Right ventricle myocardium superior (tissue), 1 donor: Measurements from ENCODE around the gene KMT5C. TPM values are rescaled to one million over a fixed set of nuclear protein-coding genes. Genes with fewer than 3 reads are reported as not detected.
A peak's percentile ranks its signal among the peaks of the same experiment; 100 is the strongest.

ENCODE experiments used
- ATAC-seq: fragments of 200-7000 bp; cut with Tn5 transposase; one replicate; pipeline ENCODE4 v1.9.1; 2020; ENCODE audit warnings: mild to moderate bottlenecking; ENCODE audit not compliant: poor library complexity
- DNase-seq: peaks from one replicate; pipeline ENCODE4 v3.0.0-alpha.2; 2020
- intact Hi-C: fragments of 100-400 bp; cut with DNase I; formaldehyde crosslinking; loops from one replicate; pipeline ENCODE4 v1.11.2; 2022
- total RNA-seq: library from RNA; stranded (reverse); fragmentation: NEBNext Ultra II Directional; extraction: Animal tissue kit (Norgen Biotek cat#: 25700); gene quantifications from one replicate; pipeline ENCODE4 v1.2.1, GENCODE V29; 2021
- donor health status: DM: no; HTN: yes; CAD: no; lungs with severe emphysema.

The KMT5C gene
- total RNA-seq, 1 donor from 2014 or later: 6.6 TPM

DNA sequence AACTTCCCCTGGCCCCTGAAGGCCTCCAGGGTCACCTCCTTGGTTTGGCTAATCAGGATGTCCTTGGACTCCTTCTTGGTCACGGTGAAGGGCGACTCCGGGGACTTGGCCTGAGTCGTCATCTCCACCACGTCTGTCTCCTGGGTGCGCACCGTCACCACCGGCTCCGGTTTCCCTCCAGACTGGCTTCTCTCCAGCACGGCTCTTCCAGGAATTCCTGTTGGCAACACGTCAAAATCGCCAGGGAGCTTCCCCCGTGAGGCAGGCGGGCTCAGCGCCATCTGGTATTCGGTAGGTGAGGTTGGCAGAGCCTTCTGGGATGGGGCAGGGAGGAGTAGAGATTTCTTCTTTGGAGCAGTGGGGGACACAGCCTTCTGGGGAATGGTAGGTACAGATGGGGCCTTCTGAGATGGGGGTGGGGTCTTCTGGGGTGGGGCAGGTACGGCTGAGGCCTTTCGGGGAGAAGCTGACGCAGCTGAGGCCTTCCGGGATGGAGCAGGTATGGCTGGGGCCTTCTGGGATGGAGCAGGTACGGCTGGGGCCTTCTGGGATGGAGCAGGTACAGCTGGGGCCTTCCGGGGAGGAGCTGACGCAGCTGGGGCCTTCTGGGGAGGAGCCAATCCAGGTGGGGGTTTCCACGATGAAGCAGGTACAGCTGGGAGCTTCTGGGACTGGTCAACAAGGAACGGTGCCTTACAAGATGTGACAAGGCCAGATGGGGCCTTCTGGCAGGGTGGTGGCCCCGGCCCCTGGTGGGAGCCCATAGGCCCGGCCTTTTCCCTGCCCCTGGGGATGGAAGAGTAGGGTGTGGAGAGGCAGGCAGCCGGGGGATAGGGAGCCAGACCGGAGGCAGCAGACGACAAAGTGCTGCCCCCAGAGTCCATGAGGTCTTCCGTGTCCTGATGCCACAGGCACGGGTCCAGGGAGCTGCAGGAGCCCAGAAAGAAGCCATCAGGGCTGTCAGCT is 19.6 kb downstream of the KMT5C start:
- intact Hi-C loops: no loop called here
- no peak for DNase-seq
- ATAC-seq: no peak

DNA sequence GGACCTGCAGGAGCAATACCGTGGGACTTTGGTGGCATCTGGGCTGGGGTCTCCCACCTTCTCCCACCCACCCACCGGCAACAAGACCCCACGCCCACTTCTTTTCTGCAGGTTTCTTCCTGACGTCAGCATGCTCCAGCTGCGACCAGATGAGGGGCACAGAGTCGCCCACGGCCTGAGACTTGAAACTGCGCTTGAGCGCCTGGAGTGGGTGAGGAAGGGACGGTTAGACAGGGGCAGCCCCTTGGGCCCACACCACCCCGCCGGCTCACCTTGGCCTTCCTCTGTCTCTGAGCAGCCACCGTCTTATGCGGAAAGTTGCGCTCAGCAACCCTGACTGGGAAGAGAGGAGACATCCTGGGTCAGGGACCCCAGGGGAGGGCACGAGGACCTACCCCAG is 21.2 kb downstream of the KMT5C start:
- ATAC-seq (no peak), DNase-seq (no peak)
- intact Hi-C loops: no loop called here

DNA sequence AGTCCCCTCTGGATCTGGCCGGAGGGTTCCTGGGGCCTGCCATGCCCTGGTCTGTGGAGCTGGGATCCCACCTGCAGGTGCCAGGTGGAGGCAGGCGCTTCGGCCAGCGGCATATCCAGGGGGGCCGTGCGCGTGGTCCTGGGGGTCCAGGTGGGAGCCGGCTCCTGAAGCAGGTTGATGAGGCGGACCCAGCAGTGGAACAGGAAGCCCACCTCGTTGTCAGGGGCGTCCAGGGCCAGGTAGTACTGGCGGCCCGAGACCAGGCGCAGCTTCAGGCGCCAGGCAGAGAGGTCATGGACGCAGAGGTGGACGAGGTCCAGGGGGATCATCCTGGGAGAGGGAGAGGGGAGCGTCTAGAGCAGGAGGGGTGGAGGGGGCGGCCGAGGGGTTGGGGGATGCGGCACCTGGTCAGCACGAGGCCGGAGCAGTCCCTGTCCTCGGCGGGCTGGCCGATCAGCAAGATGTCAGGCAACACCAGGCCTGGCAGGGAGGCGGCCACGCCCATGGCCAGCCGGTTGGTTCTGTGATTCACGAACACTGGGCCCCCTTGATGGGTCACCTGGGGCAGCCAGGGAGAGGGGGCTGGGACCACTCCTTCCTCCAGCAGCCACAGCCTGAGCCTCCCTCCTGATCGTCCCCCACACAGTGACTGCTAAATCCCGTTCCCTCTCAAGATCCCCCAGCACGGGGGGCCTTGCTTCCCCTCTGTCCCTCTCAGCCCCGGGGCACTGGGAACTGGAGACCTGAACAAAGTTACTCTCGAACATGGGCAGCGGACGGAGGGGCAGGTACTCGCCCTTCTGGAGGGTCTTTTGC is 22.7 kb downstream of the KMT5C start:
- ATAC-seq (no peak), DNase-seq (no peak)
- intact Hi-C loops: no loop called here

DNA sequence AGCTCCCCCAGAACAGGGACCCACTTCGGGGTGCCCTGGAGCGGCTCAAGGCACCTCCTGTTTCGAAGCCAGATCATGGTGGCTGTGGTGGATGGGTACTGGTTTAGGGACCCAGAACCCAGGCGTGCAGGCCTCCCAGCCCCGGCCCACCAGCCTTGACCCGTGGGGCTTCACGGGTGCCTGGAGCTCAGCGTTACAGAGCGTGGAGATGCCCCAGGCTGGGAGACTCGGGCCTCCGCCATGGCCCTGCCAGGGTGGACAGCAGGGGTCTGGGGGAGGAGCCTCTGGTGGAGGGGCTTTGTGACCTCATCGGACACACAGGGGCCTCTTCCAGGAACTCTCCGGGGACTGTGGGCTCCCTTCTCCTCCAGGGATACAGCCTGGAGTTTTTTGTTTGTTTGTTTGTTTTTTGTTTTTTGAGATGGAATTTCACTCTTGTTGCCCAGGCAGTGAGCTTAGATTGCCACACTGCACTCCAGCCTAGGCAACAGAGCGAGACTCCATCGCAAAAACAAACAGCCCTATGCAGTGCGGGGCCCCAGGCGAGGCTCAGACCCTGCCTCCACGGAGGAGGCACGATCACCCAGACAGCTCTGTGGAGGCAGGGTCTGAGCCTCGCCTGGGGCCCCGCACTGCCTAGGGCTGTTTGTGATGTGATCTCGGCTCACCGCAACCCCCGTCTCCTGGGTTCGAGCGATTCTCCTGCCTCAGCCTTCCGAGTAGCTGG is 23.5 kb downstream of the KMT5C start, which contains the start of gene GARIN5B:
Gene GARIN5B (minus strand): TSS at position 271 of the 727 bp plus-strand sequence. CDS start 194 bp downstream, at position 77.
- intact Hi-C loops: no loop called here
- no peak for DNase-seq

DNA sequence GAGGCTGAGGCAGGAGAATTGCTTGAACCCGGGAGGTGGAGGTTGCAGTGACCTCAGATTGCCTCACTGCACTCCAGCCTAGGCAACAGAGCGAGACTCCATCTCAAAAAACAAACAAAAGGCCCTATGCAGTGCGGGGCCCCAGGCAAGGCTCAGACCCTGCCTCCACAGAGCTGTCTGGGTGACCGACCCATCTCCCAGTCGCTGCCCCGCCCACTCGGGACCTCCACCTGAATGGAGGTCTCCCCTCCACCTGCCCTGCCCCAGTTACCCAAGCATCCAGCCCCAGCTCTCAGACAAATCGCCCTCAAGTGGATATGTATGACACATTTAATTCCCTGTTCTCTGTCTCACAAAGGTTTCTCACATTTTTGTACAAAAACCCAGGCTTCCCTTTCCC is 25.6 kb downstream of the KMT5C start:
- DNase-seq (no peak), ATAC-seq (no peak)
- intact Hi-C loops: no loop called here

More for the DNA sequence above, 23.5 kb downstream of the KMT5C start, which contains the start of gene GARIN5B:
- no peak for ATAC-seq

DNA sequence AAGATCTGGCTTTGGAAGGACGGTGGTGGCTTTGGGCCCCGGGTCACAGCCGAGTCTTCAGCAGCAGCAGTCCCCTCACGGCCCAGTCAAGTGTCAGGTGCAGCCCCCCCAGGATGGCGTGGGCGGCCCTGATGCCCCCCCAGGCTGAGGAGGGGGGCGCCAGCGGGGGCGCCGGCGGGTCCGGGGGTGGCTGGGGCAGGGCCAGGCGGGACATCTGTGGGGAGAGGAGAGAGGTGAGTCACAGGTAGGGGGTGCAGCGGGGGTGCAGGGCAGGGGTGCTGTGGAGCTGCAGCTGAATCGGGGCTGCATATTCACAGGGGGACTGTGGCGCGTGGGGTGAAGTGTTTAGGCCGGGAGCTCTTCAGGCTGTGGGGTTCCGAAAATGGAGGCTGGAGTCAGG is 26.3 kb downstream of the KMT5C start:
- intact Hi-C loops: no loop called here
- ATAC-seq (no peak), DNase-seq (no peak)

DNA sequence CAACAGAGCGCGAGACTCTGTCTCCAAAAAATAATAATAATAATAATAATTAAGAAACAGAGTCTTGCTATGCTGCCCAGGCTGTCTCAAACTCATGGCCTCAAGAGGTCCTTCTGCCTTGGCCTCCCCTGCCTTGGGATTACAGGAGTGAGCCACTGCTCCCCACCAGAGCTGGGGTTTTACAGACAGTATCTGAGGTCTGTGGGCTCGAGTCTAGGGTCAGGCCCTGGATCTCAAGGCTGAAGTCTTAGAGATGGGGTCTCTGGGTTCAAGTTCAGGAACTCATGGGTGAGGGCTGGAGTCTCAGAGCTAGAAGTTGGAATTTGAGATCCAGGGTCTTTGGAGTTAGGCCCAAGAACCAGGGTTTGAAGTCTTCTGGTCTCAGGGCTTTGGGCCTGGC is 27.1 kb downstream of the KMT5C start:
- intact Hi-C loops: no loop called here
- no peak for ATAC-seq
- DNase-seq: no peak

DNA sequence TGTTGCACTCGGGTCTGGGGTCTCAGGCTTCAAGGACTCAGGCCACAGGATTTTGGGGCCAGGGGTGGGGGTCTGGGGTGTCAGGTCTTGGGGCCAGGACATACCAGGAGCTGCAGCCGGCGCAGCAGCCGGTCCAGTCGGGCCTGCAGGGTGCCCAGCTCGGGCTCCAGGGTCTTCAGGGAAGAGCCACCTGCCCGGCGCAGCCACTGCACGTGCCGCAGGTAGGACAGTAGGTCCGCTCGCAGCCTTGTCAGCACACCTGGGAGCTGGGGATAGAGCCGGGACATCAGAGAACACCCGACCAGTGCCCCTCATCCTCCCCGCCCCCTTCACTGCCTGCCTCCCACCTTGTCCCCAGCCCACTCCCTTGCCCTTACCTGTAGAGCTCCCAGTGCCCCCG is 28.4 kb downstream of the KMT5C start:
- DNase-seq (no peak), ATAC-seq (no peak)
- intact Hi-C loops: no loop called here

DNA sequence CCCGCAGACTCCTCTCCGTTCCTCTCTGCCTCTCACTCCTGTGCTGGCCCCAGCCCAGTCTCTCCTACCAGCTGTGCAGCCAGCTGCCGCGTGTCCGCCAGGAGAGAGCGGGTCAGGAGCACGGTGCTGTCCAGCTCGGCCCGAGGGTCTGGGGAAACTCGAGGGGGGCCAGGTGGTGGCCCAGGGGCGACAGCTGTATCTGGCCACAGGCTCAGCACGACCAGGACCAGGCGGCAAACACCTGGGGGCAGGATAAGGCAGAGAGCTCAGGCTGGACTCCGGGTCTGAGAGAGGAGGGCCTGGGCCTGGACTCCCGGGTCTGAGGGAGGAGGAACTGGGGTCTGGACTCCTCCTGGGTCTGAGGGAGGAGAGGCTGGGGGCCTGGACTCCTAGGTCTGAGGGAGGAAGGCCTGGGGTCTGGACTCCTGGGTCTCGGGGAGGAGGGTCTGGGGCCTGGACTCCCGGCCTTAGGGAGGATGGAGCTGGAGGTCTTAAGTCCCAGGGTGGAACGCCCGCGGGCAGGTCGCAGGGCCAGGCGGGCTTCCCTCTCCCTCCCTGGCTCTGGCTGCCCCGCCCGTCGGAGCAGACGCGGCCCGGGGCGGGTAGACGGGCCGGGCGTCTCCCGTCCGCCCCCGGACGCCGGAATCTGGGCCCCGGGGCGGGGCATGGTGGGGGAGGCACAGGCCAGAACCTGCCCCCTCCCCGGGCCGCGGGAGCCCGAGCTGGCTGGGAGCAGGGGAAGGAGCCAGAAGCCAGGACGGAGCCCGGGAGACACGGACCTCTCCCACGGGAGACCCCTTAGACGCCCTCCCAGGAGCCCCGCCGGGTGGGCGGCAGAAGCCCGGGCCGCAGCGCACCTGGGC is 29.3 kb downstream of the KMT5C start:
- intact Hi-C loops: no loop called here
- DNase-seq (no peak), ATAC-seq (peak; percentile 34)

DNA sequence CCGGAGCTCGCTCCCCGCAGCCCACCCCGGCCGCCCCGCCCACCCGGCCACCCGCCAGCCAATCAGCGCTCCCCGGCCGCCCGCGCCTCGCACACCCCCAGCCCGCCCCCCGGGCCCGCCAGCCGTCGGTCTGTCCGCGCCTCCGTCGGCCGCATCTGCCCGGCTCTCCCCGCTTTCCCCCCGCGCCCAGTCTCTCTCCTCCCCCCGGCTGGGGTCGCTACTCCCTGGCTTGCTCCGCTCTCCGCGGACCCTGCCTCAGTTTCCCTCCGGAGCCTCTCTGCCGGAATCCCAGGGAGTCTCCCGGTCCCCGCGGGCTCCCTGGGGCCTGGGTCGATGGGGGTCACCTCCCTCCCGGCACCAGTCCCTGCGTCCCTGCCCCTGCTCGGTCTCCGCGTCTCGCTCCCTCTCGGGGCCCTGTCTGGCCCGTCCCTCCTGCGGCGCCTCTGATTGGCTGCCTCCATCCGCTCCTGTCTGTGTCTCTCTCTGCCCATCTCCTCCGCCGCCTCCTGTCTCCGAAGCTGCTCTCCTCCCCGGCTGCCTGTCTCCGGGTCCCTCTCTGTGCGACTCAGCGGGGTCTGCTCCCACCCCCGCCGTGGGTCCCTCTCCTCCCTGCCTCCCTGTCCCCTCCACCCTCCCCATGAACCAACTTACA is 30.1 kb downstream of the KMT5C start:
- ATAC-seq (no peak), DNase-seq (no peak)
- intact Hi-C loops: no loop called here

DNA sequence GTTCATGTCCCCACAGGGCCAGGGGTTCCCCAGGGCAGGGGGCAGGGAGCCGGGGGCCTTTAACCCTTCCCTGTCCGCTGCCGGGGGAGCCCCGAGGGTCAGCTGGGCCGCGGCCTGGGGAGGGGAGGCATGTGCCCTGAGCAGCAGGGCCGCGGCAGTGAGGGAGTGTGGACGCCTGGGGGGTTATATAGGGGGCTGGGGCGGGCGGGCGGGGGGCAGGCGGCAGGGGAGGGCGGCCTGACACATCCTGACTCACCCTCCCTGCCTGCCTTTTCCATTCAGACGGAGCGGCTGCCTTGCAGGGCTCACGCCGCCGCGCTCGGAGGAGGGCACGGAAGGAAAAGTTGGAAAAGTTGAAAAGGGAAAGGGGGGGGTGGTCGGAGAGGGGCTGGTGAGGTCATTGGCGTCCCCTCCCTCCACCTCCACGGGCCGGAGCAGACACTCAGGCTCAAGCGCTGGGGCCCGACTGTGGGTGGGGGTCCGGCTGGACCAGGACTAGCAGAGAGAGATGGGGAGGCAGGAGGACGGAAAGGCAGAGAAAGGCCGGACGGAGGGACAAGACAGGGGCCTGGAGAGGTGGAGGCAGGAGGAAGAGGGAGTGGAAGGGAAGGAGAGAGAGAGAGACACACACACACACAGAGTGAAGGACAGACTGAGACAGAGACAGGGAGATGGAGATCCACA is 30.8 kb downstream of the KMT5C start, which contains the start of gene IL11:
Gene IL11 (minus strand): TSS at position 159 of the 684 bp plus-strand sequence. CDS start 153 bp downstream, at position 6.
- ATAC-seq (no peak), DNase-seq (no peak)
- intact Hi-C loops: no loop called here

DNA sequence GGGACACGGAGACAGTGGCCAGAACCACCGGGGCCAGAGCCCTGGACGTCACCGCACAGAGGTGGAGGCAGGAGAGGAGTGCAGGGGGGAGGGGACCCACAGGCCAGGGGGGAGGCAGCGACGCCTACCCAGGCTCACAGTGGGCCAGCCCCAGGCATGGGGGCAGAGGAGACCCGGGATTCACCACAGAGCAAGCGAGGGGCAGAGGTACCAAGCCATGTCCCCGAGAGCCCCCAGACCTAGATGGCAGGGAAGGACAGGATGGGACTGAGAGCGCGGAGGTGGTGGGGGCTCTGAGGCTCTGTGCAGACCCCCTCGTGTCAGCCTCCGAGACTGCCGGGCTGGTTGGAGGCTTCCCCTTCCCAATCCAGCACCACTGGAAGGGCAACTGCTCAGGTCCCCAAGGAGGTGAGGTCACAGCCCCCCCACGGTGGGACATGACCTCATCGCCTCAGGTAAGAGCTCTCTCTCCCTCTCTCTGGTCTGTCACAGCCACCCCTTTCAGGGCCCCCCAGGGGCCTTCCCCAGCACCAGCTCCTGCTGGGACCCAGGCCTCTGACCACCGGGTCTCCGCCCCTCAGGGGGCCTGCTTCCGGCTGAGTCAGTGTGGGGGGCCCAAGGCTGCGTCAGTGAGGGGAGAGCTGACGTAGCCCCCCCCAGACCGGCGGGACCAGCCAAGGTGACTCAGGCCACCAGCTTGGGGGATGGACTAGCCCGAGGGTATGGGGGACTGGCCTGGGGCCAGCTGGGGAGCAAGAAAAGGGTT is 32.8 kb downstream of the KMT5C start:
- DNase-seq (no peak), ATAC-seq (no peak)
- intact Hi-C loops: no loop called here

DNA sequence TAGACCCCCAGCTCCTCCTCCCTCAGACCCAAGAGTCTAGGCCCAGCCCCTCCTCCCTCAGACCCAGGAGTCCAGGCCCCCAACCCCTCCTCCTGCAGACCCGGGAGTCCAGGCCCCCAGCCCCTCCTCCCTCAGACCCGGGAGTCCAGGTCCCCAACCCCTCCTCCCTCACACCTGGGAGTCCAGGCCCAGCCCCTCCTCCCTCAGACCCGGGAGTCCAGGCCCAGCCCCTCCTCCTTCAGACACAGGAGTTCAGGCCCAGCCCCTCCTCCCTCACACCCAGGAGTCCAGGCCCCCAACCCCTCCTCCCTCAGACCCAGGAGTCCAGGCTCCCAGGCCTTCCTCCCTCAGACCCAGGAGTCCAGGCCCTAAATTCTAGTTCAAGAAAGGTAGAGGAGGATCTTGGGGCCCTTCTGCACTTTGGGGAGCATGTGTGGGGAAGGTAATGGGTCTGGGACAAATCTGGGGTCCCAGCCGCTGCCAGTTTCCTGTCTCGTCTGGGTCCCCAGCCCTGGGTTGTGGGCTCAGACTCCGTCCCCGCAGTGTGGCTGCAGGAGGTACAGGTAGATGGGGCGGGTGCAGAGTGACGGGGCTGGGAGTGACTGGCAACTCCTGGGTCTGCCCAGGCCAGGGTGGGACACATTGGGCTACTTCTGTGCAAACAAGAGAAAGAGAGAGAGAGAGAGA is 33.8 kb downstream of the KMT5C start:
- ATAC-seq: no peak
- intact Hi-C loops: no loop called here
- DNase-seq: no peak

DNA sequence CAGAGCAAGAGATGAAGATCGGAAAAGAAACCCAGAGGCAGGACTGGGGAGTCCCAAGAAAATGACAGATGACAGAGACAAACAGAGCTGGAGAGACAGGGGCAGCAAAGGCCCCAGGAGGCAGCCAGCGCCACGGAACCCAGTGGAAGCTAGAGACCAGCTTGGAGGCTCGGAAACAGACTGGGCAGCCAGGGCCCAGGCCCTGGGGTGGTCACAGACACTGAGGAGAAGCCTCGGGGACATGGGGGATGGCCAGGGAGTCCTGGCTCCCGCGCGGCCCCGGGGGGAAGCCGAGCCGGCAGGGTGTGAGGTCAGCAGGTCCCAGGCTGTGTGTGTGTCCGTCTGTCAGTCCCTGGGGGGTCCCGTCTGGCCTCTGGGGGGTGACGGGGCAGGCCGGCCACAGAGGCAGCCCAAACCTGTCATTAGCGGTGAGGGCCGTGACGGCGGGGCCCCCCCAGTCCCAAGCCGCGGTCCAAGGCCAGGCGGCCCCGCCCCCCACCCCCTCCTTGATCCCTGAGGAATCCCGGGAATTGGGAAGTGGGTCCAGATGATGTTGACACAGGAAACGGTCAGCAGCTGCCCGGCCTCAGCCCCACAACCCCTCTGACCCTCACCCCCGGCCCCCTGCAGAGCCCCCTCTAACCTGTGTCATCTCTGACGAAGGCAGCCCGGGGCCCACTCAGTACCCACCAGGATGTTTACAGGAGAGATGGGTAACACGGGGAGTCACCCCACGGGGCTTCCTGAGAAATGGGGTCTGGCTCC is 34.5 kb downstream of the KMT5C start:
- intact Hi-C loops: no loop called here
- DNase-seq: no peak

More for the DNA sequence above, 34.5 kb downstream of the KMT5C start:
- no peak for ATAC-seq
